Activated naive CD4-positive, alpha-beta T cell treated with anti-CD3 and anti-CD28 coated beads, Interleukin-2, amount 50 U/mL, for 72 hours (primary cell): ENCODE measurements around the gene AP1G1. TPM values are rescaled to one million over a fixed set of nuclear protein-coding genes. Genes with fewer than 3 reads are reported as not detected.

Experiments used
- ATAC-seq, 2 donors: fragments of 150-1000 bp; cut with Tn5 transposase; 2 replicates each; pipeline ENCODE4 v1.10.0; 2021; ENCODE audit warnings: mild to moderate bottlenecking in 2 of 2, moderate library complexity in 2 of 2
- DNase-seq, 2 donors: peaks; one replicate each; pipeline ENCODE4 v3.0.0; 2021 to 2022; ENCODE audit warnings: low spot score in 2 of 2
- H3K27ac Mint-ChIP-seq, 2 donors: one replicate each; pipeline ENCODE4 v1.8.0; 2022; ENCODE audit warnings: mild to moderate bottlenecking in 2 of 2, mixed read lengths in 2 of 2
- H3K36me3 Mint-ChIP-seq, 2 donors: one replicate each; pipeline ENCODE4 v1.8.0; 2022; ENCODE audit warnings: mixed read lengths in 2 of 2
- H3K9me3 Mint-ChIP-seq, 2 donors: one replicate each; pipeline ENCODE4 v1.8.0; 2022; ENCODE audit warnings: mixed read lengths in 2 of 2
- total RNA-seq, 2 donors: library from RNA; stranded (reverse); gene quantifications; one replicate each; pipeline ENCODE4 v1.2.3, GENCODE V29; 2022

AP1G1 gene
- total RNA-seq, 2 donors from 2014 or later, result 73.1 to 79.0 TPM

DNA sequence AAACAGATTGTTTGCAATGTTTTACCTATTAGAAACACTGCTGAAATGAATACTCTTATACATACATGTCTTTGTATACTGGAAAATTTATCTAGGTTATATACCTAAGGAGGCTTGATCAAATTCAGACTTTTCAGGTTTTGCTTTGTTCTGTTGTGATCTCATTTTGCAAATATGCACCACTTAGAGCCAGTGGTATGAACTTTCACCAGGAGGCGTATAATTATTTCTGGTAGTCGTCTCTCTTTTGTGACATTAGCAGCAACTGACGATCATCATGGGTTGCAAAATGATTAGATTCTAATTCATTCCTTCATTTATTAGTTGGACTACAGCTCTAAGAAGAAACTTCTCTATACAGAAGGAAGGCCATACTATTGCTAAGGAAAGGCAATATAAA lies 26.9 kb downstream of the AP1G1 start:
- no peaks in the 10 kb centered on the region for H3K9me3 Mint-ChIP-seq
- no peak overlapping the region for H3K27ac Mint-ChIP-seq
- ATAC-seq (no peak), DNase-seq (no peak)
- H3K36me3 Mint-ChIP-seq, result no peaks in the 10 kb centered on the region

DNA sequence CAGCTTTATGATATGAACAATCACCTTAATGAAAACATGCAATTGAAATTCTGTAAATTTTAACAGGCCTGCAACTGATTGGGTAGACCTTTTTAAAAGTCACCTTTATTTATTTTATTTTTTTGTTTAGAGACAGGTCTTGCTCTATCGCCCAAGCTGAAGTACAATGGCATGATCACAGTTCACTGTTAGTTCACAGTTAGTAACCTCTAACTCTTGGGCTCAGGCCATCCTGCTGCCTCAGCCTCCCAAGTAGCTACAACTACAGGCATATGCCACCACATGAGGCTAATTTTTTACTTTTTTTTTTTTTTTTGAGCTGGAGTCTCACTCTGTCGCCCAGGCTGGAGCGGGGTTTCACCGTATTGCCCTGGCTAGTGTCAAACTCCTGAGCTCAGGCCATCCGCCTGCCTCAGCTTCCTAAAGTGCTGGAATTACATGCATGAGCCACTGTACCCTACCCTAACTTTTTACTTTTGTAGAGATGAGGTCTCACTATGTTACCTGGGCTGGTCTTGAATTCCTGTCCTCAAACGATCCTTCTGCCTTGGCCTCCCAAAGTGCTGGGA lies 28.0 kb downstream of the AP1G1 start:
- Mint-ChIP-seq H3K27ac (peak overlapping the region in 1 of 2 donors; percentile 36), H3K36me3 (no peaks in the 10 kb centered on the region), H3K9me3 (no peaks in the 10 kb centered on the region)
- ATAC-seq (no peak), DNase-seq (no peak)

DNA sequence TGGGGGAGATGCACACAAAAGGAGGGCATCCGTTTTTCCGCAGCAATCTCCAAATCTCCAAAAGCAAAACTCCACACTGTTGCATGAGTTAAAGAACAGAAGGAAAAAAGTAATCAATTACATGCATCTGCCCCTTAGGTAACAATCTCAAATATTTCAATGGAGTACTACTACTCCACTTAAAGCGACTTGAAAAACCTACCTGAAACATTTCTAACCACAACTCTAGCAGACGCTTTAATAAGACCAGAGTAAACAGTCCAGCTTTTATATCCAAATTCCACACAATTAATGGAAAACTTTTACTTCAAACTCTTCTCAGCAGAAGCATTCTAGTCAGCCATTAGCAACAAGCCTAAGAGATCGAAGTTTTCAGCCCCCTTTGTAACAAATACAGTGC lies 29.9 kb downstream of the AP1G1 start:
- no peak for ATAC-seq
- H3K27ac Mint-ChIP-seq, result no peak overlapping the region
- H3K9me3 Mint-ChIP-seq, result no peaks in the 10 kb centered on the region
- H3K36me3 Mint-ChIP-seq, result no peaks in the 10 kb centered on the region
- DNase-seq, result no peak

DNA sequence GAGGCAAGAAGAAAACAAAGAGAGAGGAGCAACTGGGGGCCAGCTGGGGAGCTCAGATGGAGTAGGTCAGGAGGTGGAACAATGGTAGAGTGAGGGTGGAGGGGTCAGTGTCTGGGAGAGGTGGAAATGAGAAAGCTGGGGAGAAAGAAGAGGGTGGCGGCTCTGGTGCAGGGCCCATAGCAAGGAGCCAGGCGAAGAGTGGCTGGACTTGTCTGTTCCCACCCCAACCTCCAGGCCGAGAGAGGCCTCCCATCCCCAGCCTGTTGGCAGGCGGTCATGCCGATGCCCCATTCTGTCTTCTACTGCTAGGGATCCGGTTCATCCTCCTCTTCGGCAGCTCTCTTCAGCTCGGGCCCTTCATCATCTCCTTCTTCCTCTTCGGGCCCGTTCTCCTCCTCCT lies 31.3 kb downstream of the AP1G1 start:
- DNase-seq (no peak), ATAC-seq (no peak)
- H3K9me3 Mint-ChIP-seq, result no peaks in the 10 kb centered on the region
- H3K27ac Mint-ChIP-seq, result peak overlapping the region; percentile 72 to 77
- no peaks in the 10 kb centered on the region for H3K36me3 Mint-ChIP-seq

DNA sequence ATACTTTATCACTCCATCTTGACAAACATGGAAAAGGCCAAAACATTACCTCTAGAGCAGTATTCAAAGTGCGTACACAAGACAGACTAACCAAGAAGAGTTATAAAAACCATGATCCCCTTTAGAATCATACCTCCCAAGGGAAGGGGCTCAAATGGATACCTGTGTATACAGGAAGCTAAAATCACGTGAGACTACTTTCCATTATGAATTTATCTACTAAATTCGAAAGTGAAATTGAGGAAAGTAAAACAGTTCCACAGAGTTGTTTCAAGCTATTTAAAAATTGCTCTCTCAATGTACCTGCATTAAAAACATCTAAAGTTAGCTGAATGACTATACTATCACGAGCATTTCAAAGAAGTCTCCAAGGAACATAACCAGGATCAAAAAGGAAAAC lies 32.7 kb downstream of the AP1G1 start:
- no peak for DNase-seq
- ATAC-seq, result peak; percentile 37 to 68
- Mint-ChIP-seq H3K9me3 (no peaks in the 10 kb centered on the region), H3K36me3 (peaks cover 0 to 4% of the 10 kb centered on the region in 2 donors), H3K27ac (peak overlapping the region; percentile 61 to 72)

DNA sequence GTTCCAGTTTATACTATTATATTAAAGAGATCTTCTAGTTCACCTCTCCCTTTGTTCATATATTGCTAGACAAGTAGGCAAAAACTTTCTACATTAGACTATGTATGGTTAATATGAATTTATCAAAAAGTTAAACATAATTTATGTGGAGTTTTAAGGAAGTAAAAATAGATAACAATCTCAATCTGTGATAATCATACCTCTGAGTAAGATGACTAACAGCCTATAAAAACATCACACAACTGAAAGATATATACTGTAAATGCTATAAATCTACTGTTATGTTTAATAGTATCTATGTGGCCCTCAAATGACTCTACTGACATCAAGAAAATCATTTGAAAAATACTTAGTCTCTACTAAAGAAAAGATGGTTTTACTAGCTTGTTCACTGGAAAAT lies 37.1 kb downstream of the AP1G1 start:
- Mint-ChIP-seq H3K9me3 (no peaks in the 10 kb centered on the region), H3K36me3 (peaks cover 5 to 10% of the 10 kb centered on the region in 2 donors), H3K27ac (no peak overlapping the region)
- ATAC-seq, result no peak
- no peak for DNase-seq

DNA sequence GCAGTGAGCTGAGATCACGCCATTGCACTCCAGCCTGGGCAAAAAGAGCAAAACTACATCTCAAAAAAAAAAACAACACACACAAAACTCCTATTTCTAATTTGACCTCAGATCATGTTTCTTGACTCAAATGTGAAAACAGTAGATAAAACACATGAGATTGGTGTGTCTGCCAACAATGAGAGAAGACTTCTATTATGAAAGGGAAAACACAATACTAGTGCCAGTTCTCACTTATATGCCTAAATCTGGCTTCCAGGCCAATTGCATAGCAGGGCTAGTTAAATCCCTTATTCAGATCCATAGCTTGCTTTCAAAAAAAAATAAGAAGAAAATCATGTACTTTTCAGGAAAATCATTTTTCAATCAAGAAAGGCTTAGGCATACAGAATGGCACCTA lies 39.4 kb downstream of the AP1G1 start:
- Mint-ChIP-seq H3K27ac (no peak overlapping the region), H3K36me3 (peaks cover 5 to 14% of the 10 kb centered on the region in 2 donors), H3K9me3 (no peaks in the 10 kb centered on the region)
- ATAC-seq, result no peak
- no peak for DNase-seq

DNA sequence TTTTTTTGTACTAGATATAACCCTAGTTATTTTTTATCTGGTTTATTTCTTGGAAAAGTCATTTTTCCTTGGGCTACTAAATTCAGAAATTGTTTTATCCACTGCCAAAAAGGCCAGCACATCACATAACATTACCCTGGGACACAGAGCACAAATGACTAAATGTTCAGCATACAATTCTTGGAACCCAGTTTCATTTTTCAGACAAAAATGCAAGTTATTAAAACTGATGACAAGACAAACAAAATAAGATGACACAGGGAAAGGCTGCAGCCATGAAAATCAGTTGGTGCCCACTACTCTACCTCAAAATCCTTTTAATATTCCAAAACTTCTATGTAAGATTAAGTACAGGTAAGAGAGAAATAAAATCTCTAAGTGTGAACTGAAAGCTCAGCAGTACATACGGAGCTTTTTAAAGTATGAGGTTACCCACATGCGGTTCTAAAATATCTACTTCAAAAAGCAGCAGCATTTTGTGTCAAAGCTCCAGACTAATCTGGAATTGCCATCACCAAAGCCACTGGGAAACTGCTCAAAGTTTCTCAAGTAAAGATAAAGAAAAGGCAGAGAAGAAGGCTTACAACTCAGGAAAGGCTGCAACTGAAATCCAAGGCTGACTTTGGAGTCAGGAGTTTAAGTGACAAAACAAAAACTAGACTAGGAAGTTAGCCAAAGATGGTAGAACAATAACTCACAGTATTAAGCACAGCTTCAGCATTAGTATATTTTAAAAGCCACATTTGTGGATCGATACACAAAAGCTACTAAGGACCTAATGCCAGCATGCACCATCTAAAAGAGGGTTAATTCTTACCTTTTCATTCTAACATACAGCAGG lies 41.4 kb downstream of the AP1G1 start:
- no peak overlapping the region for H3K27ac Mint-ChIP-seq
- DNase-seq (no peak), ATAC-seq (no peak)
- H3K9me3 Mint-ChIP-seq, result no peaks in the 10 kb centered on the region
- H3K36me3 Mint-ChIP-seq, result peaks cover 5 to 18% of the 10 kb centered on the region in 2 donors

DNA sequence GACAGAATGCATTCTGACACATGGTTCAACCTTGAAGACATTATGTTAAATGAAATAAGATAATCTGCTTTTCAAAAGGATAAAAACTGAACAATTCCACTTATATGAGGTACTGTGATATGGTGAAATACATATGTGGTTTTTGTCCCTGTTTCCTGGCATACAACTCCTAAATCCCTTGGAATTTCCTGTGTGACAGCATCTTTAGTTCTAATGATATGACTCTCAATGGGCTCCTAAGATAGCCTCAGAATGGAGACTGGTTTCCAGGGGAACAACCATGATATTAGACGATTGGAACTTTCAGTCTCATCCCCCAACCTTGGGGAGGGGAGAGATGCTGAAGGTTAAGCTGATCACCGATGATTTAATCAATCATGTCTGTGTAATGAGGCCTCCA lies 46.4 kb downstream of the AP1G1 start:
- Mint-ChIP-seq H3K36me3 (peaks cover 0 to 8% of the 10 kb centered on the region in 2 donors), H3K27ac (no peak overlapping the region), H3K9me3 (no peaks in the 10 kb centered on the region)
- ATAC-seq (no peak), DNase-seq (no peak)

DNA sequence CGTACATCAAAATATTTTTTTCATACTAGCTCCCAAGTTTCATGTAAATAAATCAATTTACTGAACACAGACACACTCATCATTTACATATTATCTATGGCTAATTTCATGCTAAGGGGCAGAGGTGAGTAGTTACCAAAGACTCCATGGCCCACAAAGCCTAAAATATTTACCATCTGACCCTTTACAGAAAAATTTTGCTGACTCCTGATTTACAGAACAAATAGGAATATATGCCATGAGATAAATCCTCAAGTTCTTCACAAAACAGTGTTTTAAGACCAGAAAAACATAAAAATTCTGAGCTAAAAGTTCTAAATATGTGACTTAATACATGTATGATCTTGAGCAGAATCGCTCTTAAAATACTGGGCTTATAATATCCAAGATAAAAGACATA lies 47.5 kb downstream of the AP1G1 start:
- DNase-seq (no peak), ATAC-seq (no peak)
- no peak overlapping the region for H3K27ac Mint-ChIP-seq
- H3K36me3 Mint-ChIP-seq, result peaks cover 0 to 8% of the 10 kb centered on the region in 2 donors
- H3K9me3 Mint-ChIP-seq, result no peaks in the 10 kb centered on the region

DNA sequence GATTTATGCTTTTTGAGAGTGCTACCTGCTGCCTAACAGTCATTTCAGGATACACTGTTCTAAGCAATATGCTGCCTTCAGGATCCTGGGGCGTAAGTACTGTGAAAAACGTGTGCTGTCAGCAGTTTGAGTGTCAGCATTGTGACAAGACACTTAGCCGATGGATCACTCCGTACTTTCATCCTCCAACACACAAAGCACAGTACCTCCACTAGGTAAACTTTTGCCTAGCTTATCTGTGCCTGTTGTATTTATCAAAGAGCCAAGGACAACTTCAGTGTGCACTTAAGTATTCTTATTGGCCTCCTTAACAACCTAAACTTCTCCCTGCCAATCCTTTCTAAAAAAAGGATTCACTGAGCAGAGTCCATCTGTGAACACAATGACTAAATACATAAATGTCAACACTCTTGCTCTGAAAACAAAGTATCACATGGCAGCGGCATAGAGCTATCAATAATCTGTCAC lies 50.3 kb downstream of the AP1G1 start:
- H3K27ac Mint-ChIP-seq, result peak overlapping the region in 1 of 2 donors; percentile 65
- DNase-seq (no peak), ATAC-seq (no peak)
- H3K9me3 Mint-ChIP-seq, result no peaks in the 10 kb centered on the region
- peaks cover 6 to 7% of the 10 kb centered on the region in 2 donors for H3K36me3 Mint-ChIP-seq

DNA sequence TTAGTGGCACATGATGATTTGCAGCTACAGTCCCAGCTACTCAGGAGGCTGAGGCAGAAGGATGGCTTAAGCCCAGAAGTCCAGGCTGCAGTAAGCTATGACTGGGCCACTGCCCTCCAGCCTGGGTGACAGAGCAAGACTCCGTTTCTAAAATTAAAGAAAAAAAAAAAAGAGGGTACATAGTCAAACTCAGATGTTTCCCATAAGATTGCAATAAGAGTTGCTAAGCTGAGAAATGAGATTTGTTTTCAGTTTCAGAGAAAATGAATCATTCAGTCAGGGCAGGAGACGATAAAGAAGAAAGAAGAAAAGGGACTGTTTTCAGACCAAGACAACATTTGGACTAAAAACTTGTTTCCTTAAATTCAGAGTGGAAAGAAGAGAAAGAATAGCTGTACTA lies 54.0 kb downstream of the AP1G1 start:
- ATAC-seq (peak; percentile 78 to 89), DNase-seq (no peak)
- Mint-ChIP-seq H3K9me3 (no peaks in the 10 kb centered on the region), H3K36me3 (peaks cover 11 to 14% of the 10 kb centered on the region in 2 donors), H3K27ac (peak overlapping the region; percentile 63 to 78)

DNA sequence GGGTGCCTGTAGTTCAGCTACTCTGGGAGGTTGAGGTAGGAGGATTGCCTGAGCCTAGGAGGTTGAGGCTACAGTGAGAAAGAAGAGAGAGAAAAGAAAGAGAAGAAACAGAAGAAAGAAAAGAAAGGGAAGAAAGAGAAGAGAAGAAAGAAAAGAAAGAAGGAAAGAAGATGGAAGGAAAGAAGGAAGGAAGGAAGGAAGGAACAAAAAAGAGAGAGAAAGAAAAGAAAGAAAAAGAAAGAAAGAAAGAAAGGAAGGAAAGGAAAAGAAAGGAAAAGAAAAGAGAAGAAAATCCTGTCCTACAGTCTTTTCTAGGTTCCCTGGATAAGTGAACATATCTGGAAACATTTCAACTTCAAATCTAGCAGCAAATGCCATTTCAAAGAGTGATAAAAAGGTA lies 54.5 kb downstream of the AP1G1 start:
- Mint-ChIP-seq H3K9me3 (no peaks in the 10 kb centered on the region), H3K27ac (peak overlapping the region; percentile 10 to 63), H3K36me3 (peaks cover 13 to 16% of the 10 kb centered on the region in 2 donors)
- ATAC-seq (no peak), DNase-seq (no peak)

DNA sequence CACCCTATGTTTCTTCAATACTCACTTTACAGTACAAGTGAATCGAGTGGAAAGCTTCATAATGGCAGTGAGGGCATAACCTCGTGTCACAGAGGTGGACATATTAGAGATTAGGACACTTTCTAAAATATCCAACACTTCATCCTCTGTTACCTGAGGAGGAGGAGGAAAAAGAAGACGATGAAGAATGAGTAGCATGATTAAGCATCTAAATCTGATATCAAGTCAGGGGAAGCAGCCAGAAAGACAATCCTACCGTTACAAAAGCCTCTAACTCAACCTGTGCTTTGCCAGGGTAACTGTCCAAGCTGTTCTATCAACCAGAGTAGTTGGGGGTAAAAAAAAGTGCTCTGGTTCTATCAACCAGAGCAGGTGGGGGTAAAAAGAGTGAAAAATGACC lies 60.4 kb downstream of the AP1G1 start:
- ATAC-seq (no peak), DNase-seq (no peak)
- no peaks in the 10 kb centered on the region for H3K9me3 Mint-ChIP-seq
- H3K36me3 Mint-ChIP-seq, result peaks cover 8 to 13% of the 10 kb centered on the region in 2 donors
- H3K27ac Mint-ChIP-seq, result peak overlapping the region in 1 of 2 donors; percentile 46

DNA sequence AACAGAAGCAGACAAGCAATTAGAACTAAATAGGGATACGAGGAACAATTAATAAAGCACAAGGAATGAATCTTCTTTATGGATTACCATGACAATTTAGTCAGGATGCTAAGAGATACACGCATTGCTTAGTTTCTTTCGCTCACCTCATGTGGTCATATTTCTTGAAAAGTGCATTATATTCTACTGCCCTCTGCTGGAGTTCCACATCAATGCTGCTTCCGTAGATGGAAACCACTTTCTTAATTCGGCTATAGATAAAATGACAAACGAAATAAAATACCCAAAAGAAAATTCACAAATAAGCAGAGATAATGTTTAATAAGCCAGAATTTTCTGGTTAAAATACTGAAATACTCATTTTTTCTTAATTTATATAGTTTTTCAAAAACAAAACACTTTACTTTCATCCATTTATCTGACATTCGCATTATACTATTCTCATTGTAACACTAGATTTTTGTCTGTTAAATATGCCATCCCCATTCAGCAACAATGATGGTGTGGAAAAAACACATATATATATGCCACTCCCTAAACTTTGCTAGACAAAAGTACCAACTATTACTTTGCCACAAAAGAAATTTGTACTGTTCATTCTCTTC lies 62.1 kb downstream of the AP1G1 start:
- Mint-ChIP-seq H3K36me3 (peaks cover 6 to 12% of the 10 kb centered on the region in 2 donors), H3K27ac (no peak overlapping the region)
- DNase-seq, result no peak

DNA sequence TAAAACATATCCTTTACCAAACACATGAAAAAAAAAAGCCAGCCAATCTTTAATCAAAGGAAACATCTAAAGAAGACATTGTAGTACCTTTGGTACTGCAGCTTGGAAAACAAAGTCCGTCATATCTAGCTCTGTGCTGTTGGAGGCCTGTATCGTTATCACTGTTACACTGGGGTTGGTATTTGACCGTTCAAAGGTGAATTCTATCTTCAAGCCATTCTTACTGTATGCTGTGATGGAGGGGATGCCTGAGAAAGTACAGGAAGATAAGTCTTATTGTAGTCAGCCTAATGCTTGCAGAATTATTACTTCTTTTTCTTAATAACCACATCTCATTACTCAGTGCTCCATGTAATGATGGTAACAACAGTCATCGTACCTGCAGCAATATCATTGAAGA lies 69.8 kb downstream of the AP1G1 start:
- Mint-ChIP-seq H3K36me3 (peaks cover 5 to 13% of the 10 kb centered on the region in 2 donors), H3K27ac (peak overlapping the region in 1 of 2 donors; percentile 33), H3K9me3 (no peaks in the 10 kb centered on the region)
- ATAC-seq (no peak), DNase-seq (no peak)

More for the DNA sequence above, 62.1 kb downstream of the AP1G1 start:
- peak in 1 of 2 donors; percentile 56 for ATAC-seq
- H3K9me3 Mint-ChIP-seq, result no peaks in the 10 kb centered on the region

DNA sequence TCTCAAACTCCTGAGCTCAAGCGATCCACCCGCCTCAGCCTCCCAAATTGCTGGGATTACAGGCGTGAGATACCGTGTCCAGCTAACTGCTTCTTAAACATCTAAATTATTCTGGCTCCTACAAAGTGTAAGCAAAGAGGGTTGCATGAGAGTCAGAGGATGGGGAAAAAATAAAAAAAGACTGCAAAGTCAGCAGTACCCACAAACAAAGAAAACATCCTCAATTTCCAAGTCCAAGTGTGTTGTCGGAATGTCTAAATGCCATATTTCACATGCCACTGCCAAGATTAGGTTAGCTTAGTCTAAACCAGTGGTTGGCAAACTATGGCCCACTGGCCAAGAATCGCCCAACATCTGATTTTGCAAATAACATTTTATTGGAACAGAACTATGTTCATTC lies 71.1 kb downstream of the AP1G1 start:
- H3K27ac Mint-ChIP-seq, result no peak overlapping the region
- H3K9me3 Mint-ChIP-seq, result no peaks in the 10 kb centered on the region
- DNase-seq (no peak), ATAC-seq (no peak)
- H3K36me3 Mint-ChIP-seq, result peaks cover 5 to 18% of the 10 kb centered on the region in 2 donors
